Measurements from ENCODE around the gene MLC1.

DNA sequence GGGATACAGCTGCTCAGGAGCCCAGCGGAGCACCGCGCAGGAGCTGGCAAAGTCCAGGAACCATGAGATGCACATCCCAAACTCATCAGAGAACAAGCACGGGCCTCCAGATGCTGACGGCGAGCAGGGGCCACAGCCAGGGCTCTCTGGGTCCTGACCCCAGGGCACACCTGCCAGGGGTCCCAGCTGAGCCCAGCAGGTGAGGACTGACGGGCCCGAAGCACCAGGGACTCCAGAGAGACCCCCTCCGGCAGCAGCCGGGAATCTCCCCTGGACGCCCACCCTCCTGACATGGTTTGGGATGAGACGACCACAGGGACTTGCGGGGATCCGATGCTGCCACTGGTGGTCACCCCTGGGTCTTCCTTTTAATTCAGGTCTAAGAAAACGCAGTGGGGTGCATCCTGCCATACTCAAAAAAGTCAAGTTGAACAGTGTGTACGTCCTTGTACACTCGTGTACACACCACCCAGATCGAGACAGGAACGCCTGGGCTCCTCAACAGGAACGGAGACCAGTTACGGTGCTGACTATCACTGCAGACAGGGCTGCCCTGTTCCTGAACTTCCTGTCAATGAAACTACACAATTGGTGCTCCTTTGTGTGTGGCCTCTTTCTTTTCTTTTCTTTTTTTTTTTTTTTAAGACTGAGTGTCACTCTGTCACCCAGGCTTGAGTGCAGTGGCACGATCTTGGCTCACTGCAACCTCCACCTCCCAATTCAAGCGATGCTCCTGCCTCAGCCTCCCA lies 49.1 kb downstream of the MLC1 start:
- TF ChIP-seq, protein P1, sequence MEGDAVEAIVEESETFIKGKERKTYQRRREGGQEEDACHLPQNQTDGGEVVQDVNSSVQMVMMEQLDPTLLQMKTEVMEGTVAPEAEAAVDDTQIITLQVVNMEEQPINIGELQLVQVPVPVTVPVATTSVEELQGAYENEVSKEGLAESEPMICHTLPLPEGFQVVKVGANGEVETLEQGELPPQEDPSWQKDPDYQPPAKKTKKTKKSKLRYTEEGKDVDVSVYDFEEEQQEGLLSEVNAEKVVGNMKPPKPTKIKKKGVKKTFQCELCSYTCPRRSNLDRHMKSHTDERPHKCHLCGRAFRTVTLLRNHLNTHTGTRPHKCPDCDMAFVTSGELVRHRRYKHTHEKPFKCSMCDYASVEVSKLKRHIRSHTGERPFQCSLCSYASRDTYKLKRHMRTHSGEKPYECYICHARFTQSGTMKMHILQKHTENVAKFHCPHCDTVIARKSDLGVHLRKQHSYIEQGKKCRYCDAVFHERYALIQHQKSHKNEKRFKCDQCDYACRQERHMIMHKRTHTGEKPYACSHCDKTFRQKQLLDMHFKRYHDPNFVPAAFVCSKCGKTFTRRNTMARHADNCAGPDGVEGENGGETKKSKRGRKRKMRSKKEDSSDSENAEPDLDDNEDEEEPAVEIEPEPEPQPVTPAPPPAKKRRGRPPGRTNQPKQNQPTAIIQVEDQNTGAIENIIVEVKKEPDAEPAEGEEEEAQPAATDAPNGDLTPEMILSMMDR (IDR thresholded peaks at IDR 0.05; ENCODE audit: low read depth, low read length, missing input control): no peak
- TF ChIP-seq JUND (IDR thresholded peaks at IDR 0.05) (no peak), RXRA (IDR thresholded peaks at IDR 0.05) (no peak), NR2F2 (IDR thresholded peaks at IDR 0.05) (no peak), YY1 (IDR thresholded peaks at IDR 0.05) (no peak), TAF1 (conservative IDR thresholded peaks at IDR 0.05) (no peak), GABPA (IDR thresholded peaks at IDR 0.05 in 1 of 2, conservative IDR thresholded peaks at IDR 0.05 in 1 of 2) (no peak), RAD21 (IDR thresholded peaks at IDR 0.05) (no peak)
- TF ChIP-seq, protein P2, sequence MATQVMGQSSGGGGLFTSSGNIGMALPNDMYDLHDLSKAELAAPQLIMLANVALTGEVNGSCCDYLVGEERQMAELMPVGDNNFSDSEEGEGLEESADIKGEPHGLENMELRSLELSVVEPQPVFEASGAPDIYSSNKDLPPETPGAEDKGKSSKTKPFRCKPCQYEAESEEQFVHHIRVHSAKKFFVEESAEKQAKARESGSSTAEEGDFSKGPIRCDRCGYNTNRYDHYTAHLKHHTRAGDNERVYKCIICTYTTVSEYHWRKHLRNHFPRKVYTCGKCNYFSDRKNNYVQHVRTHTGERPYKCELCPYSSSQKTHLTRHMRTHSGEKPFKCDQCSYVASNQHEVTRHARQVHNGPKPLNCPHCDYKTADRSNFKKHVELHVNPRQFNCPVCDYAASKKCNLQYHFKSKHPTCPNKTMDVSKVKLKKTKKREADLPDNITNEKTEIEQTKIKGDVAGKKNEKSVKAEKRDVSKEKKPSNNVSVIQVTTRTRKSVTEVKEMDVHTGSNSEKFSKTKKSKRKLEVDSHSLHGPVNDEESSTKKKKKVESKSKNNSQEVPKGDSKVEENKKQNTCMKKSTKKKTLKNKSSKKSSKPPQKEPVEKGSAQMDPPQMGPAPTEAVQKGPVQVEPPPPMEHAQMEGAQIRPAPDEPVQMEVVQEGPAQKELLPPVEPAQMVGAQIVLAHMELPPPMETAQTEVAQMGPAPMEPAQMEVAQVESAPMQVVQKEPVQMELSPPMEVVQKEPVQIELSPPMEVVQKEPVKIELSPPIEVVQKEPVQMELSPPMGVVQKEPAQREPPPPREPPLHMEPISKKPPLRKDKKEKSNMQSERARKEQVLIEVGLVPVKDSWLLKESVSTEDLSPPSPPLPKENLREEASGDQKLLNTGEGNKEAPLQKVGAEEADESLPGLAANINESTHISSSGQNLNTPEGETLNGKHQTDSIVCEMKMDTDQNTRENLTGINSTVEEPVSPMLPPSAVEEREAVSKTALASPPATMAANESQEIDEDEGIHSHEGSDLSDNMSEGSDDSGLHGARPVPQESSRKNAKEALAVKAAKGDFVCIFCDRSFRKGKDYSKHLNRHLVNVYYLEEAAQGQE (IDR thresholded peaks at IDR 0.05): no peak
- TF ChIP-seq, protein P3, sequence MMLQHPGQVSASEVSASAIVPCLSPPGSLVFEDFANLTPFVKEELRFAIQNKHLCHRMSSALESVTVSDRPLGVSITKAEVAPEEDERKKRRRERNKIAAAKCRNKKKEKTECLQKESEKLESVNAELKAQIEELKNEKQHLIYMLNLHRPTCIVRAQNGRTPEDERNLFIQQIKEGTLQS (IDR thresholded peaks at IDR 0.05): no peak
- TF ChIP-seq, protein P4, sequence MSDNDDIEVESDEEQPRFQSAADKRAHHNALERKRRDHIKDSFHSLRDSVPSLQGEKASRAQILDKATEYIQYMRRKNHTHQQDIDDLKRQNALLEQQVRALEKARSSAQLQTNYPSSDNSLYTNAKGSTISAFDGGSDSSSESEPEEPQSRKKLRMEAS (IDR thresholded peaks at IDR 0.05): no peak
